OCI-LY1 (cell line): ENCODE data around the gene FAM210B.

Experiments used
- EZH2 ChIP-seq: fragments of 200-600 bp; sonication (generic), shearing (Covaris generic); IDR thresholded peaks from 2 replicates; pipeline ENCODE4 v1.8.0; 2017; ENCODE audit warnings: borderline replicate concordance, mixed run types, mild to moderate bottlenecking, antibody characterized with exemption, low read length, moderate library complexity, mixed read lengths
- TF ChIP-seq, protein P1 (sequence below): fragments of 200-600 bp; sonication (generic), shearing (Covaris generic); IDR thresholded peaks from 2 replicates; pipeline ENCODE4 v1.5.1; 2017; ENCODE audit warnings: mild to moderate bottlenecking, antibody characterized with exemption, low read length, moderate library complexity, mixed read lengths

DNA sequence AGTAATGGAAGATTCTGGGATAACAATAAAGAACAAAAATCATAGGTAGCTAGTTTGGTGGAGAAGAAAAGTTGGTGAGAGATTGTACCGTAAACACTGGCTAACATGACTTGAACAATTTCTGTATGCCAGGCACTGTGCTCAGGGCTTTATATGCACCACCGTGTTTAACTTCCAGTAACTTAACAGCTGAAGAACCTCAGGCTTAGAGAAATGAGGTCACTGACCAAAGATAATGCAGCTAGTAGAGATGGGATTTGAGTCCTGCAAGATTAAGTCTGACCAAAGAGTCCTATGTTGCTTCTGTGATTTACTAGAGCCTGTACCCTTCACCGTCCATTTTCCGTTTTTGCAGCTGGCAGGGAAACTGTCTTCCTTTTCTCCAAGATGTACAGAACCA is 36.4 kb downstream of the FAM210B start:
- TF ChIP-seq, protein P1, sequence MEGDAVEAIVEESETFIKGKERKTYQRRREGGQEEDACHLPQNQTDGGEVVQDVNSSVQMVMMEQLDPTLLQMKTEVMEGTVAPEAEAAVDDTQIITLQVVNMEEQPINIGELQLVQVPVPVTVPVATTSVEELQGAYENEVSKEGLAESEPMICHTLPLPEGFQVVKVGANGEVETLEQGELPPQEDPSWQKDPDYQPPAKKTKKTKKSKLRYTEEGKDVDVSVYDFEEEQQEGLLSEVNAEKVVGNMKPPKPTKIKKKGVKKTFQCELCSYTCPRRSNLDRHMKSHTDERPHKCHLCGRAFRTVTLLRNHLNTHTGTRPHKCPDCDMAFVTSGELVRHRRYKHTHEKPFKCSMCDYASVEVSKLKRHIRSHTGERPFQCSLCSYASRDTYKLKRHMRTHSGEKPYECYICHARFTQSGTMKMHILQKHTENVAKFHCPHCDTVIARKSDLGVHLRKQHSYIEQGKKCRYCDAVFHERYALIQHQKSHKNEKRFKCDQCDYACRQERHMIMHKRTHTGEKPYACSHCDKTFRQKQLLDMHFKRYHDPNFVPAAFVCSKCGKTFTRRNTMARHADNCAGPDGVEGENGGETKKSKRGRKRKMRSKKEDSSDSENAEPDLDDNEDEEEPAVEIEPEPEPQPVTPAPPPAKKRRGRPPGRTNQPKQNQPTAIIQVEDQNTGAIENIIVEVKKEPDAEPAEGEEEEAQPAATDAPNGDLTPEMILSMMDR = no peak
- TF ChIP-seq EZH2 = no peak
